ENCODE data around the gene PTCD3.

Gene PTCD3

GRCh38 chr2:86142436-86143257 is 36.6 kb downstream of the PTCD3 start:
- no peak overlapping the region for H3K4me3 ChIP-seq (ENCODE audit: low read depth, low read length)
- TF ChIP-seq CTCF (IDR thresholded peaks at IDR 0.05; ENCODE audit: control insufficient read depth, extremely low read depth, insufficient read depth): no peak
- no peak for DNase-seq (ENCODE audit: low read depth)

- DNase-seq (ENCODE audit: low read depth): no peak
- no peak overlapping the region for H3K4me3 ChIP-seq (ENCODE audit: low read depth, low read length)
- TF ChIP-seq CTCF (IDR thresholded peaks at IDR 0.05; ENCODE audit: control insufficient read depth, extremely low read depth, insufficient read depth): no peak
These were observed 37.3 kb downstream of the PTCD3 start for GRCh38 chr2:86143307-86143706.

- H3K4me3 ChIP-seq (ENCODE audit: low read depth, low read length): no peak overlapping the region
- no peak for TF ChIP-seq CTCF (IDR thresholded peaks at IDR 0.05; ENCODE audit: control insufficient read depth, extremely low read depth, insufficient read depth)
- DNase-seq (ENCODE audit: low read depth): no peak
These were observed 38.1 kb downstream of the PTCD3 start for GRCh38 chr2:86143926-86144685.

- DNase-seq (ENCODE audit: low read depth): no peak
- no peak for TF ChIP-seq CTCF (IDR thresholded peaks at IDR 0.05; ENCODE audit: control insufficient read depth, extremely low read depth, insufficient read depth)
These were observed 41.8 kb downstream of the PTCD3 start for GRCh38 chr2:86147793-86148192.

GRCh38 chr2:86150502-86150901 is 44.5 kb downstream of the PTCD3 start:
- no peak for TF ChIP-seq CTCF (IDR thresholded peaks at IDR 0.05; ENCODE audit: control insufficient read depth, extremely low read depth, insufficient read depth)

More at GRCh38 chr2:86147793-86148192, 41.8 kb downstream of the PTCD3 start:
- H3K4me3 ChIP-seq (ENCODE audit: low read depth, low read length): no peak overlapping the region

GRCh38 chr2:86157009-86157556 is 51.0 kb downstream of the PTCD3 start:
- TF ChIP-seq CTCF (IDR thresholded peaks at IDR 0.05; ENCODE audit: control insufficient read depth, extremely low read depth, insufficient read depth): no peak
- no peak for DNase-seq (ENCODE audit: low read depth)
- no peak overlapping the region for H3K4me3 ChIP-seq (ENCODE audit: low read depth, low read length)

More at GRCh38 chr2:86150502-86150901, 44.5 kb downstream of the PTCD3 start:
- DNase-seq (ENCODE audit: low read depth): no peak
- no peak overlapping the region for H3K4me3 ChIP-seq (ENCODE audit: low read depth, low read length)
